Measurements from ENCODE around the gene CELA3A. TPM values are rescaled to one million over a fixed set of nuclear protein-coding genes. Genes with fewer than 3 reads are reported as not detected.

The CELA3A gene
- polyA plus RNA-seq, 2 of the 4 experiments (the other 2 are of a cell fraction) = not detected

- POLR2A ChIA-PET = interaction anchor here (1.2 kb wide), 1 partner anchor 12 kb away, joined by 5 read pairs; no protein-coding TSS in a partner anchor
- no peak overlapping the region for H3K4me2 ChIP-seq
- DNase-seq (ENCODE audit: low read depth in 1 of 2, low spot score in 1 of 2) (no peak), FAIRE-seq (no peak), ATAC-seq (no peak)
- WGBS (ENCODE audit: missing lambda C conversion rate) = 78% methylated on average over 7 of the region's 7 CpGs
- H3K4me1 ChIP-seq = peaks cover 6% of the 10 kb centered on the region; the same call in 2 of the 3 replicates
- CTCF ChIA-PET = interaction anchor here (2.1 kb wide), 1 partner anchor 10 kb away, joined by 5 read pairs; no protein-coding TSS in a partner anchor
- no peak for TF ChIP-seq EP300 (IDR thresholded peaks at IDR 0.05)
- no peak for TF ChIP-seq MAZ (IDR thresholded peaks at IDR 0.05; ENCODE audit: borderline replicate concordance, low read depth, low read length)
- TF ChIP-seq ZNF302 (CRISPR knock-in tag; IDR thresholded peaks at IDR 0.05) = no peak
- no peak for TF ChIP-seq JUNB (IDR thresholded peaks at IDR 0.05)
- no peak for TF ChIP-seq ESRRA (IDR thresholded peaks at IDR 0.05; ENCODE audit: borderline replicate concordance, low read length)
- TF ChIP-seq, protein P1, sequence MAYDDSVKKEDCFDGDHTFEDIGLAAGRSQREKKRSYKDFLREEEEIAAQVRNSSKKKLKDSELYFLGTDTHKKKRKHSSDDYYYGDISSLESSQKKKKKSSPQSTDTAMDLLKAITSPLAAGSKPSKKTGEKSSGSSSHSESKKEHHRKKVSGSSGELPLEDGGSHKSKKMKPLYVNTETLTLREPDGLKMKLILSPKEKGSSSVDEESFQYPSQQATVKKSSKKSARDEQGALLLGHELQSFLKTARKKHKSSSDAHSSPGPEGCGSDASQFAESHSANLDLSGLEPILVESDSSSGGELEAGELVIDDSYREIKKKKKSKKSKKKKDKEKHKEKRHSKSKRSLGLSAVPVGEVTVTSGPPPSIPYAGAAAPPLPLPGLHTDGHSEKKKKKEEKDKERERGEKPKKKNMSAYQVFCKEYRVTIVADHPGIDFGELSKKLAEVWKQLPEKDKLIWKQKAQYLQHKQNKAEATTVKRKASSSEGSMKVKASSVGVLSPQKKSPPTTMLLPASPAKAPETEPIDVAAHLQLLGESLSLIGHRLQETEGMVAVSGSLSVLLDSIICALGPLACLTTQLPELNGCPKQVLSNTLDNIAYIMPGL (CRISPR knock-in tag; IDR thresholded peaks at IDR 0.05; ENCODE audit: borderline replicate concordance) = no peak
- TF ChIP-seq FOXS1 (CRISPR knock-in tag; IDR thresholded peaks at IDR 0.05) = no peak
- no peak for TF ChIP-seq POLR2A (IDR thresholded peaks at IDR 0.05; ENCODE audit: low read length)
- TF ChIP-seq EHMT2 (IDR thresholded peaks at IDR 0.05; ENCODE audit: low read depth) = no peak
- no peak for TF ChIP-seq PBX3 (IDR thresholded peaks at IDR 0.05)
- no peak for TF ChIP-seq CBX2 (IDR thresholded peaks at IDR 0.05; ENCODE audit: borderline replicate concordance, low read depth)
- no peak for TF ChIP-seq PHF8 (IDR thresholded peaks at IDR 0.05; ENCODE audit: borderline replicate concordance, low read depth)
- no peak for TF ChIP-seq CBX8 (IDR thresholded peaks at IDR 0.05)
- no peak for TF ChIP-seq HOXA7 (CRISPR knock-in tag; IDR thresholded peaks at IDR 0.05)
- no peak for TF ChIP-seq MYC (IDR thresholded peaks at IDR 0.05; ENCODE audit: borderline replicate concordance, low read length)
- TF ChIP-seq MAX (IDR thresholded peaks at IDR 0.05) = no peak
- H3K4me3 ChIP-seq = no peak overlapping the region
- no peak overlapping the region for H3K27ac ChIP-seq
- H3K9me3 ChIP-seq = no peaks in the 10 kb centered on the region
Observed at GRCh38 chr1:22037520-22037919, 36.1 kb downstream of the CELA3A start.

DNA sequence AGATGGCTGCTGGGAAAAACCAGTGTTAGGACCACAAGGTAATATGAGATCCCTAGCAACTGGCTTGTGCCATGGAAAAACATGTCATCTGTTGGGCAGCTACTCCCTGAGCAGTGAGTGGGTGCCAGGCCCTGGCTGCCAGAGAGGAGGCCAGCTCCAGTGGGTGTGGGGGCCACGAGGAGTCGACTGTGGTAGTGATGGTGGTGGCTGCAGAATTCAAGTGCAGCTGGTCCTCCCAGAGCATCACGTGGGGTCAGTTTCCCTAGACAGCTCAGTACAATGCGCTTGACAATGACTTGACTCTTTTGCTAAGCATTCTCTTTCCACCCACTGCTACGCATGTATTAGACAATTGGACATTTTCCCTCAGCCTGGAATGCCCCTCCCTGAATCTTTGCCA lies 36.6 kb downstream of the CELA3A start:
- DNase-seq (ENCODE audit: low read depth in 1 of 2, low spot score in 1 of 2) (no peak), FAIRE-seq (no peak), ATAC-seq (no peak)
- POLR2A ChIA-PET = interaction anchor here (0.8 kb wide), 1 partner anchor 14 kb away, joined by 4 read pairs; no protein-coding TSS in a partner anchor
- TF ChIP-seq POLR2AphosphoS2 (conservative IDR thresholded peaks at IDR 0.05; ENCODE audit: low read length) = no peak
- TF ChIP-seq, protein P2, sequence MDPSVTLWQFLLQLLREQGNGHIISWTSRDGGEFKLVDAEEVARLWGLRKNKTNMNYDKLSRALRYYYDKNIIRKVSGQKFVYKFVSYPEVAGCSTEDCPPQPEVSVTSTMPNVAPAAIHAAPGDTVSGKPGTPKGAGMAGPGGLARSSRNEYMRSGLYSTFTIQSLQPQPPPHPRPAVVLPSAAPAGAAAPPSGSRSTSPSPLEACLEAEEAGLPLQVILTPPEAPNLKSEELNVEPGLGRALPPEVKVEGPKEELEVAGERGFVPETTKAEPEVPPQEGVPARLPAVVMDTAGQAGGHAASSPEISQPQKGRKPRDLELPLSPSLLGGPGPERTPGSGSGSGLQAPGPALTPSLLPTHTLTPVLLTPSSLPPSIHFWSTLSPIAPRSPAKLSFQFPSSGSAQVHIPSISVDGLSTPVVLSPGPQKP (IDR thresholded peaks at IDR 0.05; ENCODE audit: low read depth, low read length) = no peak
- TF ChIP-seq ZFP36 (IDR thresholded peaks at IDR 0.05; ENCODE audit: borderline replicate concordance, partially characterized antibody) = no peak
- TF ChIP-seq, protein P1 (CRISPR knock-in tag; IDR thresholded peaks at IDR 0.05; ENCODE audit: borderline replicate concordance) = no peak
- no peak for TF ChIP-seq RCOR1 (IDR thresholded peaks at IDR 0.05; ENCODE audit: low read depth, low read length)
- no peak for TF ChIP-seq FOSL2 (IDR thresholded peaks at IDR 0.05)
- no peak for TF ChIP-seq FOSL2 (CRISPR knock-in tag; IDR thresholded peaks at IDR 0.05)
- TF ChIP-seq KDM1A (IDR thresholded peaks at IDR 0.05; ENCODE audit: low read depth) = no peak
- no peak for TF ChIP-seq HES2 (IDR thresholded peaks at IDR 0.05)
- TF ChIP-seq RARB (CRISPR knock-in tag; IDR thresholded peaks at IDR 0.05) = no peak
- no peak for TF ChIP-seq HOXB13 (CRISPR knock-in tag; IDR thresholded peaks at IDR 0.05; ENCODE audit: low read depth)
- TF ChIP-seq HOXB5 (CRISPR knock-in tag; IDR thresholded peaks at IDR 0.05) = no peak
- no peak for TF ChIP-seq FOXS1 (CRISPR knock-in tag; IDR thresholded peaks at IDR 0.05)
- no peak for TF ChIP-seq FOSB (CRISPR knock-in tag; IDR thresholded peaks at IDR 0.05)
- no peak for TF ChIP-seq CHD2 (IDR thresholded peaks at IDR 0.05; ENCODE audit: low read length, partially characterized antibody)
- 85% methylated on average over 5 of the region's 5 CpGs for WGBS (ENCODE audit: missing lambda C conversion rate)
- Histone ChIP-seq H3K4me1 (peaks cover 6% of the 10 kb centered on the region; the same call in 2 of the 3 replicates), H3K4me2 (no peak overlapping the region), H3K4me3 (no peak overlapping the region), H3K27ac (no peak overlapping the region), H3K9me3 (no peaks in the 10 kb centered on the region)
- CTCF ChIA-PET = interaction anchor here (1.3 to 2.1 kb wide), 2 partner anchors 10 to 13 kb away, joined by 3 to 5 read pairs; no protein-coding TSS in a partner anchor
